Activated B cell treated with CpG ODN at 0.5 μM for 24 hours (primary cell): ENCODE measurements around the gene MED31. TPM values are rescaled to one million over a fixed set of nuclear protein-coding genes. Genes with fewer than 3 reads are reported as not detected.
"Not testable (repeated sequence)": the region's sequence is repeated elsewhere in the genome, so short reads cannot be mapped to it uniquely, and the experiment has no call there.

Experiments used
- ATAC-seq: fragments of 200-7000 bp; cut with Tn5 transposase; one replicate; pipeline ENCODE4 v1.10.0; 2021; ENCODE audit warnings: low read depth, mild to moderate bottlenecking, moderate library complexity
- CTCF ChIA-PET: fragments of 350-600 bp; sonication (Branson Sonifier 250); formaldehyde crosslinking; loops from one replicate; lab custom pipeline; 2021; ENCODE audit warnings: antibody characterized with exemption; lab: Charles Lee
- POLR2A ChIA-PET: fragments of 350-600 bp; sonication (Branson Sonifier 250); formaldehyde crosslinking; loops from one replicate; lab custom pipeline; 2021; ENCODE audit warnings: antibody characterized with exemption; lab: Charles Lee
- DNase-seq: peaks from one replicate; pipeline ENCODE4 v3.0.0; 2022
- H3K27ac Mint-ChIP-seq: one replicate; pipeline ENCODE4 v1.8.0; 2020; ENCODE audit warnings: mixed read lengths
- H3K27me3 Mint-ChIP-seq: one replicate; pipeline ENCODE4 v1.8.0; 2021; ENCODE audit warnings: mixed read lengths
- H3K36me3 Mint-ChIP-seq: one replicate; pipeline ENCODE4 v1.8.0; 2021; ENCODE audit warnings: low read depth, mixed read lengths
- H3K4me1 Mint-ChIP-seq: one replicate; pipeline ENCODE4 v1.8.0; 2021; ENCODE audit warnings: mixed read lengths
- H3K4me3 Mint-ChIP-seq: one replicate; pipeline ENCODE4 v1.8.0; 2020; ENCODE audit warnings: mild to moderate bottlenecking, mixed read lengths
- H3K9me3 Mint-ChIP-seq: one replicate; pipeline ENCODE4 v1.8.0; 2020; ENCODE audit warnings: mixed read lengths
- CTCF ChIP-seq: fragments of 200-600 bp; IDR thresholded peaks from one replicate; pipeline ENCODE4 v1.8.0; 2022; ENCODE audit warnings: antibody characterized with exemption, mild to moderate bottlenecking
- intact Hi-C: fragments of 100-400 bp; cut with micrococcal nuclease; formaldehyde crosslinking; loops from one replicate; pipeline ENCODE4 v1.15.1; 2024
- total RNA-seq: library from RNA; stranded (reverse); gene quantifications from 2 replicates; pipeline ENCODE4 v1.2.3, GENCODE V29; 2022

MED31 gene
- total RNA-seq, 1 donor from 2014 or later, result 23.4 TPM

- TF ChIP-seq CTCF, result no peak
- peak overlapping the region; percentile 79 for H3K4me3 Mint-ChIP-seq
- no peaks in the 10 kb centered on the region for H3K9me3 Mint-ChIP-seq
- no peak for DNase-seq
- H3K4me1 Mint-ChIP-seq, result peaks cover 54% of the 10 kb centered on the region
- POLR2A ChIA-PET, result interaction anchor here (0.6 to 1.4 kb wide), 5 partner anchors 10 to 1151 kb away, joined by 3 to 9 read pairs (median 7); partner anchors contain the start of genes C17orf100, MED31 and TXNDC17
- peak overlapping the region; percentile 72 for H3K27ac Mint-ChIP-seq
- ATAC-seq, result no peak
- intact Hi-C loops, result no loop called here
- CTCF ChIA-PET, result interaction anchor here (1.5 kb wide), 1 partner anchor 9 kb away, joined by 3 read pairs; no protein-coding TSS in a partner anchor
- peaks cover 5% of the 10 kb centered on the region for H3K36me3 Mint-ChIP-seq
- H3K27me3 Mint-ChIP-seq, result no peaks in the 10 kb centered on the region
These were observed 10.1 kb upstream of the MED31 start for GRCh38 chr17:6661464-6661848.

GRCh38 chr17:6660805-6661463, 9.5 kb upstream of the MED31 start:
- Mint-ChIP-seq H3K36me3 (peaks cover 2% of the 10 kb centered on the region), H3K4me3 (peak overlapping the region; percentile 79), H3K4me1 (peaks cover 52% of the 10 kb centered on the region), H3K27ac (peak overlapping the region; percentile 72), H3K9me3 (no peaks in the 10 kb centered on the region), H3K27me3 (no peaks in the 10 kb centered on the region)
- no peak for TF ChIP-seq CTCF
- no peak for DNase-seq
- peak; percentile 68 for ATAC-seq
- CTCF ChIA-PET, result interaction anchor here (1.5 kb wide), 1 partner anchor 10 kb away, joined by 3 read pairs; no protein-coding TSS in a partner anchor
- intact Hi-C loops, result no loop called here
- POLR2A ChIA-PET, result interaction anchor here (0.6 to 1.4 kb wide), 6 partner anchors 10 to 1151 kb away, joined by 3 to 9 read pairs (median 5); partner anchors contain the start of genes C17orf100, MED31 and TXNDC17

DNA sequence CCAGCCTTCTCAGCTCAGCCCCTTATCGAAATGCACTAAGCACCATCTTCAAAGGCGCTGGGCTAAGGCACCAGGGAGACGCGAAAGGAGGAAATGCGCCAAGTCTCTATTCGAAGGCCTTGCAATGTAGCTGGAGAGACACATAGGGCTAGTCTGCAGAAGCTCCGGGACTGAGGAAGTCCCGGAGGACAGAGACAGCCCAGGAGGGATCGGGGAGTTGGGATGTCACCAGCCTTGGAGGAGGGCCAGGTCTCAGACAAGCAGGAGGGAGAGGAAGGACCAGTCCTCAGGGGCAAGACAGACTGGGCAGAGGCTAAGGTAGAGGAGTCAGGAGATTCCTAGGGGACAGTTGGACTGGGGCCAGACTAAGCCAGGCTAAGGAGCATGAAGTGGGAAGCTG, 8.7 kb upstream of the MED31 start:
- DNase-seq (no peak), ATAC-seq (no peak)
- ChIA-PET POLR2A (interaction anchor here (1.4 kb wide), 1 partner anchor 19 kb away, joined by 8 read pairs; the partner anchor contains the start of gene TXNDC17), CTCF (no interaction called here)
- peak overlapping the region; percentile 79 for H3K4me3 Mint-ChIP-seq
- peak overlapping the region; percentile 72 for H3K27ac Mint-ChIP-seq
- no peaks in the 10 kb centered on the region for H3K27me3 Mint-ChIP-seq
- TF ChIP-seq CTCF, result no peak
- H3K4me1 Mint-ChIP-seq, result peaks cover 57% of the 10 kb centered on the region
- H3K9me3 Mint-ChIP-seq, result no peaks in the 10 kb centered on the region
- peaks cover 2% of the 10 kb centered on the region for H3K36me3 Mint-ChIP-seq
- intact Hi-C loops, result no loop called here

- H3K36me3 Mint-ChIP-seq, H3K27me3 Mint-ChIP-seq, POLR2A ChIA-PET, CTCF ChIA-PET, intact Hi-C loops, DNase-seq, H3K9me3 Mint-ChIP-seq, ATAC-seq: not testable (repeated sequence)
- Mint-ChIP-seq H3K27ac (peak overlapping the region; percentile 53), H3K4me1 (peaks cover 69% of the 10 kb centered on the region), H3K4me3 (peak overlapping the region; percentile 20)
These were observed 7.0 kb upstream of the MED31 start for GRCh38 chr17:6658411-6658810.

DNA sequence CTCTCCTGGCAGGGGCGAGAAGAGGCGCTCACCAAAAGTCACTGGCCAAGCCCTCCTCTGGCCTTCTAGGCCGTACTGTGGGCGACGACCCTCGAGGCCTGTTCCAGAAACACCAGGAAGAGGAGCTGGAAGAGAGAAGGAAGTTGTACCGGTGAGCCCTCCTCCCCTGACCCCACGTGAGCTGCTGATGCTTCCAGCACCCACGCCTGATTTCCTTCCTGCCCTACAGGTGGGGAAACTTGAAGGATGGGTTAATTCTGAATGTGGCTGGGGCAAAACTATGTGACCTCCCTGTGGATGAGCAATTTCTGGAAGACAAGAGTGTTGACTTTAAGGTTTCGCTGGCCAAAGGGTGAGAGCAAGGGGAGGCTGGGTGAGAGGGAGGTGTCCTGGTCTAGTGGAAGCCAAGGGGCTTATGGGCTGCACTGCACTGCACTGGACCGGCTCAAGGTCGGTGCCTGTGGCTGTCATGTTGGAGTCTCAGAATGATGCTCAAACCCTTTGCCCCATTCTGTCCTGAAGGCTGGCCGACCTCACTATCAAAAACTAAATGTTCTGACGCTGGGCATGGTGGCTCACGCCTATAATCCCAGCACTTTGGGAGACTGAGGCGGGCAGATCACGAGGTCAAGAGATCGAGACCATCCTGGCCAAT, 6.4 kb upstream of the MED31 start:
- H3K4me1 Mint-ChIP-seq, result peaks cover 73% of the 10 kb centered on the region
- no peak for TF ChIP-seq CTCF
- H3K36me3 Mint-ChIP-seq, result no peaks in the 10 kb centered on the region
- H3K27me3 Mint-ChIP-seq, result no peaks in the 10 kb centered on the region
- CTCF ChIA-PET, result no interaction called here
- H3K27ac Mint-ChIP-seq, result peak overlapping the region; percentile 76
- no peak for DNase-seq
- ATAC-seq, result no peak
- intact Hi-C loops, result no loop called here
- H3K4me3 Mint-ChIP-seq, result peak overlapping the region; percentile 88
- POLR2A ChIA-PET, result interaction anchor here (1.2 kb wide), 1 partner anchor 17 kb away, joined by 10 read pairs; the partner anchor contains the start of genes KIAA0753 and TXNDC17
- no peaks in the 10 kb centered on the region for H3K9me3 Mint-ChIP-seq

- H3K27me3 Mint-ChIP-seq, CTCF ChIA-PET: not testable (repeated sequence)
- peak; percentile 73 for ATAC-seq
These were observed 5.6 kb upstream of the MED31 start for GRCh38 chr17:6656797-6657632.

GRCh38 chr17:6655732-6656361, 4.4 kb upstream of the MED31 start:
- CTCF ChIA-PET, H3K27ac Mint-ChIP-seq, ATAC-seq, POLR2A ChIA-PET, DNase-seq, H3K9me3 Mint-ChIP-seq, H3K36me3 Mint-ChIP-seq, intact Hi-C loops, H3K27me3 Mint-ChIP-seq: not testable (repeated sequence)
- Mint-ChIP-seq H3K4me3 (peak overlapping the region; percentile 79), H3K4me1 (peaks cover 68% of the 10 kb centered on the region)

More at GRCh38 chr17:6656797-6657632, 5.6 kb upstream of the MED31 start:
- DNase-seq, result peak; percentile 50
- H3K9me3 Mint-ChIP-seq, intact Hi-C loops, H3K36me3 Mint-ChIP-seq: not testable (repeated sequence)
- Mint-ChIP-seq H3K4me1 (peaks cover 73% of the 10 kb centered on the region), H3K27ac (peak overlapping the region; percentile 76), H3K4me3 (peak overlapping the region; percentile 88)
- POLR2A ChIA-PET, result interaction anchor here (1.2 kb wide), 1 partner anchor 16 kb away, joined by 10 read pairs; the partner anchor contains the start of genes KIAA0753 and TXNDC17
